ENCODE data around the gene WBP1L.

- TF ChIP-seq POLR2A (IDR thresholded peaks at IDR 0.05; ENCODE audit: low read depth, low read length) (no peak), TAF1 (IDR thresholded peaks at IDR 0.05; ENCODE audit: borderline replicate concordance, low read depth, low read length) (no peak), POLR2AphosphoS5 (IDR thresholded peaks at IDR 0.05; ENCODE audit: low read depth, low read length) (no peak)
These were observed 47.0 kb upstream of the WBP1L start for GRCh38 chr10:102696736-102697135.

Measured in GM12892 (cell line).